Measurements from ENCODE around the gene FNDC3B.

DNA sequence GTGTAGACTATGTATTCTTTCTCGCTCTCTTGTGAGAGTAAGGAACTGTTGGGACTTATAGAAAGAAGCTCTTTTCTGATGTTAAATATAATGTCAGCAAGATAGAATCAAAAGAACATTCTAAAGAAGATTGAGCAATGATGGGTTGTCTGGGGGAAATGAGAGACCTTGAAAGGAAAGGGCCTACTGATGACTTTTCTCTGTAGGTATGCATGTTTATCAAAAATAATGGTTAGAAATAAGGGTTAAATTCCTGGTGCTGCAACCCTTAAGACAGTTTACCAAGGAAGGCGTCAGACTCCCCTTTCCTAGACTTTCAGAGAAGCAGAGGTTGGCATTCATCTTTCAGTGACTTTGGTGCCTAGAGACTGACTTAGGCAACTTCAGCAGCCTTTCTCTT is 339.1 kb downstream of the FNDC3B start:
- TF ChIP-seq, protein P1, sequence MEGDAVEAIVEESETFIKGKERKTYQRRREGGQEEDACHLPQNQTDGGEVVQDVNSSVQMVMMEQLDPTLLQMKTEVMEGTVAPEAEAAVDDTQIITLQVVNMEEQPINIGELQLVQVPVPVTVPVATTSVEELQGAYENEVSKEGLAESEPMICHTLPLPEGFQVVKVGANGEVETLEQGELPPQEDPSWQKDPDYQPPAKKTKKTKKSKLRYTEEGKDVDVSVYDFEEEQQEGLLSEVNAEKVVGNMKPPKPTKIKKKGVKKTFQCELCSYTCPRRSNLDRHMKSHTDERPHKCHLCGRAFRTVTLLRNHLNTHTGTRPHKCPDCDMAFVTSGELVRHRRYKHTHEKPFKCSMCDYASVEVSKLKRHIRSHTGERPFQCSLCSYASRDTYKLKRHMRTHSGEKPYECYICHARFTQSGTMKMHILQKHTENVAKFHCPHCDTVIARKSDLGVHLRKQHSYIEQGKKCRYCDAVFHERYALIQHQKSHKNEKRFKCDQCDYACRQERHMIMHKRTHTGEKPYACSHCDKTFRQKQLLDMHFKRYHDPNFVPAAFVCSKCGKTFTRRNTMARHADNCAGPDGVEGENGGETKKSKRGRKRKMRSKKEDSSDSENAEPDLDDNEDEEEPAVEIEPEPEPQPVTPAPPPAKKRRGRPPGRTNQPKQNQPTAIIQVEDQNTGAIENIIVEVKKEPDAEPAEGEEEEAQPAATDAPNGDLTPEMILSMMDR (IDR thresholded peaks at IDR 0.05): no peak
- TF ChIP-seq POLR2A (IDR thresholded peaks at IDR 0.05): no peak
